GM06990 (cell line): Measurements from ENCODE around the gene TMEM106A.
"Not testable (repeated sequence)": the region's sequence is repeated elsewhere in the genome, so short reads cannot be mapped to it uniquely, and the experiment has no call there.

Experiments
- DNase-seq: peaks from one replicate; pipeline ENCODE4 v3.0.0-alpha.2; 2011; ENCODE audit not compliant: insufficient read length; ENCODE audit errors: extremely low read depth
- H3K27me3 ChIP-seq: replicated peaks from 2 replicates; pipeline ENCODE4 v1.6.0; 2011; ENCODE audit warnings: low read length; ENCODE audit not compliant: control insufficient read depth, insufficient read depth
- H3K36me3 ChIP-seq: 2 replicates; pipeline ENCODE4 v1.5.1; 2011; ENCODE audit warnings: low read length; ENCODE audit not compliant: control insufficient read depth, insufficient read depth
- H3K4me3 ChIP-seq: replicated peaks from 2 replicates; pipeline ENCODE4 v1.5.1; 2011; ENCODE audit warnings: low read depth, mild to moderate bottlenecking, control low read depth, low read length

The TMEM106A gene

DNA sequence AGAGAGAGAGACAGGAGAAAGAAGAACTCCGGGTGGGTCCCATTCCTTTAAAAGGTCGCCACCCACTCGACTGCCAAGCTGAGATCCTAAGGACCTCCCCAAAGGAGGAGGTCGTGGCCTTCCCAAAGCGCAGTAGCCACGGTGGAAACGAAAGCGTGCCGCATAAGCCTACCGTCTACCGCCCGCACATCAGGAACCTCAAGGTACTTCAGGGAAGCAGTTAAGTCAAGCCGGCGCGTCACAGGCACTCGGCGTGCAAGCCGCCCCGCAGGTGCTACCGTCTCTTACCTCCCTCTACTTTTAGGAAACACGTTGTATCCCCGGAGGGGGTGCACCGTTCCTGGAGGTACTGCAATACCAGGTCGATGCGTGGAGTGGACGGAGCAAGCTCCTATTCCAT, 27.9 kb downstream of the TMEM106A start:
- H3K27me3 ChIP-seq, DNase-seq, H3K36me3 ChIP-seq: not testable (repeated sequence)

DNA sequence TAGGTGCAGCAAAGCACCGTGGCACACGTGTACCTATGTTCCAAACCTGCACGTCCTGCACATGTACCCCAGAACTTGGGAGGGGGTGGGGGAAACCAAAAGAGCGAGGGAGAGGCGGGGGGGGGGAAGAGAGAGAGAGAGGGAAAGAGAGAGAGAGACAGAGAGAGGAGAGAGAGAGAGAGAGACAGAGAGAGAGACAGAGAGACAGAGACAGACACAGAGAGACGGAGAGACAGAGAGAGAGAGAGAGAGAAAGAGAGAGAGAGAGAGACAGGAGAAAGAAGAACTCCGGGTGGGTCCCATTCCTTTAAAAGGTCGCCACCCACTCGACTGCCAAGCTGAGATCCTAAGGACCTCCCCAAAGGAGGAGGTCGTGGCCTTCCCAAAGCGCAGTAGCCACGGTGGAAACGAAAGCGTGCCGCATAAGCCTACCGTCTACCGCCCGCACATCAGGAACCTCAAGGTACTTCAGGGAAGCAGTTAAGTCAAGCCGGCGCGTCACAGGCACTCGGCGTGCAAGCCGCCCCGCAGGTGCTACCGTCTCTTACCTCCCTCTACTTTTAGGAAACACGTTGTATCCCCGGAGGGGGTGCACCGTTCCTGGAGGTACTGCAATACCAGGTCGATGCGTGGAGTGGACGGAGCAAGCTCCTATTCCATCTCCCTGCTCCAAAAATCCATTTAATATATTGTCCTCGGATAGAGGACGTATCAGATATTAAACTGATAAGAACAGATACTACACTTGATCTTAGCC, 29.1 kb downstream of the TMEM106A start:
- H3K27me3 ChIP-seq, result not testable (repeated sequence)

More for the DNA sequence above, 27.9 kb downstream of the TMEM106A start:
- H3K4me3 ChIP-seq, result not testable (repeated sequence)

DNA sequence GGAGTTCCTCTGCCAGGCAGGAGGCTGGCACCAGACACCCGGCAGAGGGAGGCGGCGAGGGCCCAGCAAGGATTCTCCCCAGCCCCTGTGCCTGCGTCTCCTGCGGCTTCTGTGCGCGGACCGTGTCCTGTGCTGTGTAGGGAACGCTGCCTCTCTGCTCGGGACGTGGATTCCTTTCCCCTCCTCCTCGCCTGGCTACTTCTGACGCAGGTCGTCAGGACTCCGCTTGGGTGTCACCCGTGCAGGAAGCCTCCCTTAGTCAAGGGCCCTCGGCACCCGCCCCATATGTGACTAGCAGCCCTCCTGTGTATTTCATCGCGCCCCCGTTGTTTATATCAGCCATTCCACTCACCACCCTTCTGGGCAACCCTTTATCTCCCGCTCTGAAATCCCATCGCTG, 34.8 kb downstream of the TMEM106A start:
- not testable (repeated sequence) for H3K36me3 ChIP-seq, H3K4me3 ChIP-seq, H3K27me3 ChIP-seq, DNase-seq

More for the DNA sequence above, 29.1 kb downstream of the TMEM106A start:
- not testable (repeated sequence) for H3K4me3 ChIP-seq, H3K36me3 ChIP-seq, DNase-seq
